ENCODE measurements around the gene GGCT.

GGCT gene

DNA sequence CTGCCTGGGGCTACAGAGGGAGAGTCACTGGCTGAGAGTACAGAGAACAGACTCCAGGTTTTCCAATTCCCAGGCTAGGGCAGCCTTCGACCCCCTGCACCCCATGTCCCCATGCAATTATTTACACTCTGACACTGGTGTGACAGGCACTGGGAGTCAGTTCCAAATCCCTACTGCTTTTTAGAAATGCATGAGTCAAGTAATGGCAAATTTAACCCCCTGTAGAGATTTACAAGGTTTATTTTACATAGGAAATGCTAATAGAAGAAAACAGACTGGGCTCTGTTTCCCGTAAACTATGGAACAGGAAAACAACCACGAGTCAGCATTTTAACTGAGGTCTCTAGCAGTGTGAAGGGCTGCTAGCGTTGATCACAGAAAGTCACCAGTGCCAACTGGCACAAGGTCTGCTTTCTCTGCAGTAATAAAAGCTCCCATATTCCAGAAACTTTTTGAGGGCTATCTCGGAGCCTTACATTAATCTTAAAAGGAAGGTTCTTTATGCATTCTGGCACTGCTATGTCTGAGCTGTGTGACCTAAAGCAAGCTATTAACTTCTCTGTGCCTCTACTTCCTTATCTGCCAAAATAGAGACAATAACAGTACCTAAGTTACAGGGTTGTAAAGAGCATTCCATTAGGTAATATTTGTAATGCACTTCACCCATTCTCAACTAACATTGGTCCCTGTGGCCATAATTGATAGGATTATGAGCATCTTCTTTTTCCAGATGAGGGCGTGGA is 54.2 kb downstream of the GGCT start:
- H3K4me3 ChIP-seq (ENCODE audit: low read depth, low read length) = no peak overlapping the region
- TF ChIP-seq, protein P1, sequence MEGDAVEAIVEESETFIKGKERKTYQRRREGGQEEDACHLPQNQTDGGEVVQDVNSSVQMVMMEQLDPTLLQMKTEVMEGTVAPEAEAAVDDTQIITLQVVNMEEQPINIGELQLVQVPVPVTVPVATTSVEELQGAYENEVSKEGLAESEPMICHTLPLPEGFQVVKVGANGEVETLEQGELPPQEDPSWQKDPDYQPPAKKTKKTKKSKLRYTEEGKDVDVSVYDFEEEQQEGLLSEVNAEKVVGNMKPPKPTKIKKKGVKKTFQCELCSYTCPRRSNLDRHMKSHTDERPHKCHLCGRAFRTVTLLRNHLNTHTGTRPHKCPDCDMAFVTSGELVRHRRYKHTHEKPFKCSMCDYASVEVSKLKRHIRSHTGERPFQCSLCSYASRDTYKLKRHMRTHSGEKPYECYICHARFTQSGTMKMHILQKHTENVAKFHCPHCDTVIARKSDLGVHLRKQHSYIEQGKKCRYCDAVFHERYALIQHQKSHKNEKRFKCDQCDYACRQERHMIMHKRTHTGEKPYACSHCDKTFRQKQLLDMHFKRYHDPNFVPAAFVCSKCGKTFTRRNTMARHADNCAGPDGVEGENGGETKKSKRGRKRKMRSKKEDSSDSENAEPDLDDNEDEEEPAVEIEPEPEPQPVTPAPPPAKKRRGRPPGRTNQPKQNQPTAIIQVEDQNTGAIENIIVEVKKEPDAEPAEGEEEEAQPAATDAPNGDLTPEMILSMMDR (IDR thresholded peaks at IDR 0.05; ENCODE audit: low read depth, low read length) = no peak

DNA sequence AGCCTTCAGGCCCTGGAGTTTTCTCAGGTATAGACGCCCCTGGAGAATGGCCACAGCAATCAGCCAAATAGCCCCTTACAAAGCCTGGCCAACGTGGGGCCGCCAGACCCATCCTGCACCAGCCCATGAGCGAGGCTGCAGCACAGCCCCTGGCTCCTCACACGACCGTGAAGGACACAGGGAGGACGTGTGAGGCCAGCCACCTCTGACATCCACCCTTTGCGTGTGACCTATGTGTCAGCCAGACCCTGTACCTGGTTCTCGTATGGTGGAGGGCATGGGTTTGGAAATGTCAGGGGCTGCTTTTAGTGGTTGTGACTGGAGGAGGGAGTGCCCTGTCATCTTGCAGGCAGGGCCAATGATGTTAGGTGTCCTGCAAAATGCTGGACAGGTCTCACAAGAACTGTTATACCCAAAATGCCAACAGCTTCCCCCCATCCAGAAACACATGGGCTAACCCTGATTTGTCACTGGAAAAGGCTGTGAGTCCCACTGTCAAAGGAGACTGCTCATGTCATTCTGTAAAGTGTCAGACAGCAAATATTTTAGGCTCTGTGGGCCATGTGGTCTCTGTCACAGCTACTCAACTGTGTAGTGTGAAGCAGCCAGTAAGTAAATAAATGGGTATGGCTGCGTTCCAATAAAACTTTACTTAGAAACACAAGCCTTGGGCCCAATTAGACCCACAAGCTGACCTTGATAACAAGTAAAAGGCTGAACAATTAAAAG is 56.0 kb downstream of the GGCT start:
- H3K4me3 ChIP-seq (ENCODE audit: low read depth, low read length) = no peak overlapping the region
- TF ChIP-seq, protein P1 (IDR thresholded peaks at IDR 0.05; ENCODE audit: low read depth, low read length) = no peak

DNA sequence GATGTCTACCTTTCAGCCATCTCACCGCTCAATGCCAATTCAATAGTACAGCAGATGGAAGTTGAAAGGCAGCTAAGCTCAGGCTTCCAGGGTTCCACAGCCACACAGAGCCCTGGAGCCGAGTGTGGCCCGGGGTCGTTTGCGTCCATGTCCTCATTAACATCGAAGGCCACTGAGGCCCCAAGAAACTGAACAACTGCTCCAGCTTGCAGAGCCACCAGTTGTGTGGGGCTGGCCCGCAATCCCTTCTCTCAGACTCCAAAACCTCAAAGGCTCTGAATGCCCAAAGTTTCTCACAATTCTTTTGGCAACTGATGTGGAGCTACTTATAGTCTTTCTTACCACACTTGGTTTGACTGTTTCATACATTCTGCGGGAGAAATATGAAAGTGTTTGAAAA is 57.2 kb downstream of the GGCT start:
- TF ChIP-seq, protein P1 (IDR thresholded peaks at IDR 0.05; ENCODE audit: low read depth, low read length) = no peak
- H3K4me3 ChIP-seq (ENCODE audit: low read depth, low read length) = no peak overlapping the region

Data from WI38 (cell line).